ENCODE data around the gene GABBR2.

DNA sequence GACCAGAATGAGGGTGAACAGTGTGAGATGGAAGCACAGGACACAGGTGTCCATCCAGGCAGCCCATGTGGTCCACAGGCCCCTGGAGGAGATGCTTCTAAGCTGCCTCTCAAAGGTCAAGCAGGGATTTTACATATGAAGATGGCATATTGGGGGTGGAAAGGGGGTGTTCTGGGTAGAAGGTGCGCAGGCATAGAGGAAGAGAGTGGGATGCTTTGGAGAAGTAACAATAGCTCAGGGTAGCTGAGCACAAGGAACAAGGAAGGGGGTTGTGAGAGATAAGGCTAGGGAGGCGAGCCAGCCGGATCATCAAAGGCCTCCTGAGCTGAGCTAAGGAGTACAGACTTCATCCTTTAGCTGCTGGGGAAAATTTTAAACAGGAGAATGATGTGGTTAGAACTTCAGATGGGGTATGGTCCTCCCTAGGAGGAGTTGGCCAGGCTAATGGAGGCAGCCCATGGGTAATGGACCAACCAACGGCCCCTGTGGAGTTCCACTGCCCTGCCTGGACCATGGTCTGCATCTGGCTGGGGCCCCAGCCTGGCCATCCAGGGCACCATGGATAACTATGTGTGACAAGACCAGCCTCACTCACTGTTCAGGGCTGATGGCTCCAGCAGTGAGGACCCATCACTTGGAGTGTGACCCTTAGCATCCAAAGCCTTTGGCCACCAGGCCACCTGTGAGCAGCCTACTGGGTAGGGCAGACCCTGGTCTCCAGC, 366.5 kb downstream of the GABBR2 start:
- TF ChIP-seq, protein P1, sequence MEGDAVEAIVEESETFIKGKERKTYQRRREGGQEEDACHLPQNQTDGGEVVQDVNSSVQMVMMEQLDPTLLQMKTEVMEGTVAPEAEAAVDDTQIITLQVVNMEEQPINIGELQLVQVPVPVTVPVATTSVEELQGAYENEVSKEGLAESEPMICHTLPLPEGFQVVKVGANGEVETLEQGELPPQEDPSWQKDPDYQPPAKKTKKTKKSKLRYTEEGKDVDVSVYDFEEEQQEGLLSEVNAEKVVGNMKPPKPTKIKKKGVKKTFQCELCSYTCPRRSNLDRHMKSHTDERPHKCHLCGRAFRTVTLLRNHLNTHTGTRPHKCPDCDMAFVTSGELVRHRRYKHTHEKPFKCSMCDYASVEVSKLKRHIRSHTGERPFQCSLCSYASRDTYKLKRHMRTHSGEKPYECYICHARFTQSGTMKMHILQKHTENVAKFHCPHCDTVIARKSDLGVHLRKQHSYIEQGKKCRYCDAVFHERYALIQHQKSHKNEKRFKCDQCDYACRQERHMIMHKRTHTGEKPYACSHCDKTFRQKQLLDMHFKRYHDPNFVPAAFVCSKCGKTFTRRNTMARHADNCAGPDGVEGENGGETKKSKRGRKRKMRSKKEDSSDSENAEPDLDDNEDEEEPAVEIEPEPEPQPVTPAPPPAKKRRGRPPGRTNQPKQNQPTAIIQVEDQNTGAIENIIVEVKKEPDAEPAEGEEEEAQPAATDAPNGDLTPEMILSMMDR (conservative IDR thresholded peaks at IDR 0.05): no peak
- no peak for TF ChIP-seq ZFX (IDR thresholded peaks at IDR 0.05)
